ENCODE data around the gene SNAPC4. TPM values are rescaled to one million over a fixed set of nuclear protein-coding genes. Genes with fewer than 3 reads are reported as not detected.
A peak's percentile ranks its signal among the peaks of the same experiment; 100 is the strongest.

Gene SNAPC4
- total RNA-seq, 1 donor from 2014 or later, result 15.7 TPM

DNA sequence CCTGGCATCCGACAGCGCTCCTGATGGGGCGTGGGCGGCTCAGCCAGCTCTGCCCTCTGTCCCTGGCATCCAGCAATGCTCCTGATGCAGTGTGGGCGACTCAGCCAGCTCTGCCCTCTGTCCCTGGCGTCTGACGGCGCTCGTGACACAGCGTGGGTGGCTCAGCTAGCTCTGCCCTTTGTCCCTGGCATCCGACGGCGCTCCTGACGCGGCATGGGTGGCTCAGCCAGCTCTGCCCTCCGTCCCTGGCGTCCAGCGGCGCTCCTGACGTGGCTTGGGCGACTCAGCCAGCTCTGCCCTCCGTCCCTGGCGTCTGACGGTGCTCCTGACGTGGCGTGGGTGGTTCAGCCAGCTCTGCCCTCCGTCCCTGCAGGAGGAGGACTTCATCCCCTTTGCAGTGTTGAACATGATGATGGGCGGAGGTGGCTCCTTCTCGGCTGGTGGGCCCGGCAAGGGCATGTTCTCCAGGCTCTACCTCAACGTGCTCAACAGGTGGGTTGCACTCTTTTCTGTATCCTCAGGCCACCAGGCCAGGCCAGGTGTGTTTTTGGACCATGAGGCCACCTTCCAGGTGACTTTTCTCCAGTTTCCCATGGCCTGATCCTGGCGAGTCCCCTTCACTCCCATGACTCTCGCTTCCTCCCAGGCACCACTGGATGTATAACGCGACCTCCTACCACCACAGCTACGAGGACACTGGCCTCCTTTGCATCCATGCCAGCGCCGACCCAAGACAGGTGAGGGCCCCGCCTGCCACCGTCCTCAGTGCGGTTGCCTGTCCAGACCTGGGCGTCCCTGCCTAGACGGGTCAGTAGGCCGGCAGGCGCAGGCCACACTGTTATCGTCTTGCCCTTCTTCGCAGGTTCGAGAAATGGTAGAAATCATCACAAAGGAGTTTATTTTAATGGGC is 18.5 kb upstream of the SNAPC4 start:
- Mint-ChIP-seq H3K9me3 (no peaks in the 10 kb centered on the region), H3K36me3 (peaks cover 7% of the 10 kb centered on the region), H3K27me3 (no peaks in the 10 kb centered on the region), H3K4me1 (ENCODE audit: unreplicated experiment) (no peaks in the 10 kb centered on the region), H3K4me3 (no peak overlapping the region), H3K27ac (no peak overlapping the region)
- TF ChIP-seq CTCF (conservative IDR thresholded peaks at IDR 0.05), result no peak
- DNase-seq (ENCODE audit: extremely low spot score, unreplicated experiment), result no peak

DNA sequence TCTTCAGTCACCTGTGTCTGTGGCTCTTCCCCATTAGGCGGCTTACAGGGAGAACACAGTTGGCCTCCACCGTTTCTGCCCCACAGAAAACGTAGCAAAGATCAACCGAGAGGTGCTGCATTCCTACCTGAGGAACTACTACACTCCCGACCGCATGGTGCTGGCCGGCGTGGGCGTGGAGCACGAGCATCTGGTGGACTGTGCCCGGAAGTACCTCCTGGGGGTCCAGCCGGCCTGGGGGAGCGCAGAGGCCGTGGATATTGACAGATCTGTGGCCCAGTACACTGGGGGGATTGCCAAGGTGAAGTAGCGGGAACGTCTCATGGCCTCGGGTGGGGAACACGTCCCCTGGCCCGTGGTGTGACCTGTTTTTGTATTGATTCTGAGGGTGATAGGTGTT is 16.9 kb upstream of the SNAPC4 start:
- Mint-ChIP-seq H3K4me1 (ENCODE audit: unreplicated experiment) (peaks cover 2% of the 10 kb centered on the region), H3K4me3 (no peak overlapping the region), H3K36me3 (peaks cover 10% of the 10 kb centered on the region), H3K27me3 (no peaks in the 10 kb centered on the region), H3K9me3 (no peaks in the 10 kb centered on the region), H3K27ac (no peak overlapping the region)
- no peak for DNase-seq (ENCODE audit: extremely low spot score, unreplicated experiment)
- TF ChIP-seq CTCF (conservative IDR thresholded peaks at IDR 0.05), result no peak

GRCh38 chr9:136416427-136416826 is 16.5 kb upstream of the SNAPC4 start:
- peaks cover 10% of the 10 kb centered on the region for H3K36me3 Mint-ChIP-seq
- DNase-seq (ENCODE audit: extremely low spot score, unreplicated experiment), result no peak
- no peaks in the 10 kb centered on the region for H3K9me3 Mint-ChIP-seq
- no peak overlapping the region for H3K4me3 Mint-ChIP-seq
- H3K4me1 Mint-ChIP-seq (ENCODE audit: unreplicated experiment), result peaks cover 4% of the 10 kb centered on the region
- H3K27ac Mint-ChIP-seq, result no peak overlapping the region
- H3K27me3 Mint-ChIP-seq, result no peaks in the 10 kb centered on the region
- TF ChIP-seq CTCF (conservative IDR thresholded peaks at IDR 0.05), result no peak

DNA sequence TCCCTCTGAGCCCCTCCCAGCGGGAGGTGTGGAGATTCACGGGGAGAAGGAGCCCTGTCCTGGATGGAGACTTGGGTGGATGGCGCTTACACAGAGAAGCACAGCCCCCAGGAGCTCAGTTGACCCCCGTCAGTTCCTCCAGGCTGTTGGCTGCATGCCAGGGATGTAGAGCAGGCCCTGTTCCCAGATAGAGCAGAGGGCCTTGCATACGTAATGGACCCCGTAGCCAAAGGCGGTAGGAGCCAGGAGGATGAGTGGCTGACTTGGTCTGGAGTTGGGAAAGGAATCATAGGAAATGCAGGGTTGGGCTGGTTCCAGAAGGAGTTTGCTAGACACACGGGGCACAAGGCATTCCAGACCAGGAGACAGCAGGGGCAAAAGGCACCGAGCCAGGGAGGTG is 13.0 kb upstream of the SNAPC4 start:
- H3K9me3 Mint-ChIP-seq, result no peaks in the 10 kb centered on the region
- DNase-seq (ENCODE audit: extremely low spot score, unreplicated experiment), result no peak
- peaks cover 19% of the 10 kb centered on the region for H3K4me1 Mint-ChIP-seq (ENCODE audit: unreplicated experiment)
- peaks cover 10% of the 10 kb centered on the region for H3K36me3 Mint-ChIP-seq
- no peak for TF ChIP-seq CTCF (conservative IDR thresholded peaks at IDR 0.05)
- H3K27me3 Mint-ChIP-seq, result no peaks in the 10 kb centered on the region
- peak overlapping the region; percentile 36 for H3K4me3 Mint-ChIP-seq
- H3K27ac Mint-ChIP-seq, result no peak overlapping the region

DNA sequence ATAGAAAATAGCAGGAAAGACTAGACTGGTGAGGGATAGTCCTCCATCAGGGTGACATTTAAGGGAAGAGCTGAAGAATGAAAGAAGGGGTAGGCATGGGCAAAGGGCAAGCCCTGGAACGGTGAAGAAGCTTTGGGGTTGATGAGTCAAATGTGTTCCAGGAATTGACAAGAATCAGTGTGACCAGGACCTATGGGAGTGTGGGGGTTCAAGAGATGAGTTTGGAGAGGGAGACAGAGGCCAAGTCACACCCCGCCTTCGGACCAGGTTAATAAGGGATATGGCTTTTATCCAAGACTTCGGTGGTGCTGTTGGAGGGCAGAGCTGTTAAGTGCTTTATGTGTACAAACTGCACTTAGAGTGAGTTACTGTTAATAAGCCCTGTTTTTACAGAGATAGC is 11.4 kb upstream of the SNAPC4 start:
- Mint-ChIP-seq H3K27ac (peak overlapping the region; percentile 92), H3K9me3 (no peaks in the 10 kb centered on the region), H3K4me3 (peak overlapping the region; percentile 94), H3K36me3 (peaks cover 3% of the 10 kb centered on the region), H3K4me1 (ENCODE audit: unreplicated experiment) (peaks cover 19% of the 10 kb centered on the region), H3K27me3 (no peaks in the 10 kb centered on the region)
- no peak for DNase-seq (ENCODE audit: extremely low spot score, unreplicated experiment)
- TF ChIP-seq CTCF (conservative IDR thresholded peaks at IDR 0.05), result no peak
